GM21526 (cell line): ENCODE data around the gene NMT1.
"Not testable (repeated sequence)": the region's sequence is repeated elsewhere in the genome, so short reads cannot be mapped to it uniquely, and the experiment has no call there.

Experiments
- ATAC-seq: cut with Tn5 transposase; IDR thresholded peaks from one replicate; pipeline ENCODE4 v1.9.1; 2021; ENCODE audit warnings: moderate library complexity; ENCODE audit not compliant: unreplicated experiment, low FRiP score

Gene NMT1

DNA sequence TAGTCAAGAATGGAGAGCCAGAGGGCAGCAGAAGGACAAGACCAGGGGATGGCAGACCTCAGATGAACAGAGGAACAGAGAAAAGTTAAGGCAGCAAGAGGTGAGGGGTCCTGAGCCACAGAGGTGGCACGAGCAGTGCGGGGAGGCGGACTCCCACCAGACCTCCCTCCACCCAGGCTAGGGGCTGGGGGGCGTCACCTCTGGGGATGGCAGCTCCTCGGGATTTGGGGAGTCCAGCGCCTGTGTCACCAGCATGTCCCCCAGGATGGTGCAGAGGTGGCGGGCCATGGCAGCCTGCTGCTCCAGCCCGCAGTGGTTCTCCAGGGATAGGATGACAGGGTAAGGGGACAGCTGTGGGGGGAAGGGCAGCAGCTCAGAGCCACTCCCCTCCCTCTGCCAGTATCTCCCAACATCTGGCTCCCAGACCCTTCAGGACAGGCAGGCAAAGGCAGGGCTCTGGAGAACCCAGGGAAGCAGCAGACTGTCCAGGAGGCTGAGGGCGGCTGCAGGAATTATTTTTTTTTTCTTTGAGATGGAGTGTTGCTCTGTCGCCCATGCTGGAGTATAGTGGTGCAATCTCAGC lies 55.4 kb downstream of the NMT1 start:
- ATAC-seq, result no peak

DNA sequence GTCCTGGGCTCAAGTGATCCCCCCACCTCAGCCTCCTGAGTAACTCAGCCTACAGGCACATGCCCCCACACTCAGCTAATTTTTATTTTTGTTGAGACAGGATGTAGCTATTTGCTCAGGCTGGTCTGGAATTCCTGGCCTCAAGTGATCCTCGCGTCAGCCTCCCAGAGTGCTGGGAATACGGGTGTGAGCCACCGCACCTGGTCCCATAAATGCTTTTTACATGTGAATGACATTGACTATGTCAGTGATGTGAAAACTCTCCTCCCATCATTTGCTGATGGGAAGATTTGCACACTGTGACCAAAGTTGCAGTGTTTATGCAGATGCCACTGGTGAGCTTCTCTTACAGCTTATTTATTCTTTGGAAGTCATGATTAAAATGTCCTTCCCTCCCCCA lies 56.2 kb downstream of the NMT1 start:
- ATAC-seq, result no peak

DNA sequence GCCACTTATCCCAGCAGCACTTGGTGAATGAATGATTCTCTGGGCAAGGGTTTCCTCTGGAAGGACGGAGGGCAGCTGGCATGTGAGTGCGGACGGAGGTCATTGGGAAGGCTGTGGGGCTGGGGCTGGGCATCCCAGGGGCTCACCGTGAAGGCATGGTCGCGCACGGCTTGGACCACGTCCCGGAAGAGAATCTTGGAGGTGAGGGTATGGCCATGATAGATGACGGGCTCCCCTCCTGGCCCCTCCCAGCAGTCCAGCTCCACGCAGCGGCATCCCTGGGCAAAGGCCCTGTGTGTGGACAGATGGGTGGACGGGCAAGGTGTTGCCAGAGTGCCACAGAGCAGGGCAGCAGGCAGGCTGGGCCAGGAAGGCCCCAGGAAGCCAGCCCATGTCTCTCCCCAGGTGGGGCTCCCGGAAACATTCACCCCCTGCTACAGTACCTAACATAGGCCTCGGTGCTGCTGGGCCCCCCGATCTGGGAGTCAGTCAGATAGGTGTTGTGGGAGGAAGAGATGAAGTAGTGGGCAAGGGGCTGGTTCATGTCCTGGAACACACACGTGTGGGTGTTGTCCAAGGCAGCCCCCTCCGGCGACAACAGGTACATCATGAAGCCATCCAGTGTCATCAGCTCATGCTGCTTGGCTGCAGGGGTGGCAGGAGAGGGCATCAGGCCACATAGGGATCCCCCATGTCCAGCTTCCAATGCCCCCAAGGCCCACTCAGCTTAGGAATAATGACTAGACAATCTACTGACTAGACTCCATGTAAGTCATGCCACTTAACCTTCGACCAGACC lies 56.9 kb downstream of the NMT1 start:
- ATAC-seq, result no peak

DNA sequence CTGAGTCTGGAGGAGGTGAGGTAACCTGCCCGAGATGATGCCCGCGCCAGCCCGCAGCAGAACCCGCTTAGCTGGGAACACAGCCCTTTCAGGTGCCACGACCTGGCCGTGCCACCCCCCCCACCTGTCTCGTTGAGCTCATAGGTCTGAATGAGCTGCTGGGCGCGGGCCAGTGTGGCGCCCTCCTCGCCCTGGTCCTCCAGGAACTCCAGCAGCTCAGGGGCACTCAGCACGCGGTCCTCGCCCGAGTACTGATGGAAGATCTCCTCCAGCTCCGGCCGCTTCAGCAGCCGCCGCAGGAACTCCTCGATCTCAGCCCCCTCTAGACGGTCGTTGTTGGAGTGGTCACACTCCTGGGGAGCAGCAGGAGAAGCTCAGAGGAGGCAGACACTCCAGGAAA lies 57.6 kb downstream of the NMT1 start:
- ATAC-seq, result no peak

DNA sequence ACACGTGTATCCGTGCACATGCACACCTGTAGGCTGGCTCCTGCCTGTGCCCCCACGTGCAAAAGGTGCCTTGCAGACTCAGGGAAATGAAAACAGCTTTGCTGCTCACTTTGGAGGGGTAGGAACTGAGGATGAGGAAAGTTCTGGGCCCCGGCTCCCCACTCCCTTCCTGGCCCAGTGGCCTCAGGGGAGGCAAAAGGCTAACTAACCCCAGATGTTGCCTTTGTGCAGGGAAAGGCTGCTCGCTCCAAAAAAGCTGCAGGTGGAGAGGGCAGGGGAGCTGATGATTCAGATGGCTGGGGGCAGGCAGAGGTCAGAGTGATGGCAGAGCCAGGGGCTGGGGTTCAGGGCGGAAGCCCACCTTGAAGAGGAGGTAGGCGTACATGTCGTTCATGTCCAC lies 58.8 kb downstream of the NMT1 start:
- ATAC-seq, result no peak

DNA sequence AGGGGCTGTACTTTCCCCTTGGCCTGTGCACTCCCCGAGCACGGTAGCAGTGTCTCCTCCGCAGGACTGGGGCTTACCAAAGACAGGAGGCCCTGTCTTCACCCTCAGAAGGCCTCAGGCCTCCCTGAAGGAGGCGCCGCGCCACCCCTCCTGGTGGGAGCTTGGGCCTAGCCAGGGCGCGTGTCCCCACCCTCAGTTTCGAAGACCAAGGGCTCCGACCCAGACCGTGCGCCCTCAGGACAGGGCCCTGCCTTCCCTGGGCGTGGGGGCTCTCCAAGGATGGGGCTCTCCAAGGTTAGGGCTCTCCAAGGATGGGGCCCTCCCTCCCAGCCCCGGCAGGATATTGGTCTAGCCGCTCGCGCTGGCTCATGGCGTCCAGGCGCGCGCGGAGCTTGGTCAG lies 59.4 kb downstream of the NMT1 start:
- ATAC-seq, result no peak

DNA sequence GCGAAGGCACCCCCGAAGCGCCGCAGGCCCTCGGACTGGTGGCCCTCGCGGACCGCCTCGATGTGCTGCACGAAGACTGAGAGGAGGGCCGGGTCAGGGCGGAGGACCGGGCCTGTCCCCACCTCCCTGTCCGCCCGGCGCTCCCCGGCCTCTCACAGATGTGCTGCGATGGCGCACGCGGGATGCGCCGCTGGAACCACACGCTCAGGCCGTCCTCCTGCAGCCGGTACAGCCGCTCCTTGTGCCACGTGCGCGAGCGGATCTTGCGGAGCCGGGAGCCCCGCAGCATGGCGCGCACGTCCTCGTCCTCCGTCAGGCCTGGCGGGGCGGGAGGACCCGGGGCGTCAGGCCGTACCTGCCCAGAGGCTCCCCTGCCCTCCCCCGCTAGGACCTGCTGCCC lies 59.9 kb downstream of the NMT1 start:
- no peak for ATAC-seq

DNA sequence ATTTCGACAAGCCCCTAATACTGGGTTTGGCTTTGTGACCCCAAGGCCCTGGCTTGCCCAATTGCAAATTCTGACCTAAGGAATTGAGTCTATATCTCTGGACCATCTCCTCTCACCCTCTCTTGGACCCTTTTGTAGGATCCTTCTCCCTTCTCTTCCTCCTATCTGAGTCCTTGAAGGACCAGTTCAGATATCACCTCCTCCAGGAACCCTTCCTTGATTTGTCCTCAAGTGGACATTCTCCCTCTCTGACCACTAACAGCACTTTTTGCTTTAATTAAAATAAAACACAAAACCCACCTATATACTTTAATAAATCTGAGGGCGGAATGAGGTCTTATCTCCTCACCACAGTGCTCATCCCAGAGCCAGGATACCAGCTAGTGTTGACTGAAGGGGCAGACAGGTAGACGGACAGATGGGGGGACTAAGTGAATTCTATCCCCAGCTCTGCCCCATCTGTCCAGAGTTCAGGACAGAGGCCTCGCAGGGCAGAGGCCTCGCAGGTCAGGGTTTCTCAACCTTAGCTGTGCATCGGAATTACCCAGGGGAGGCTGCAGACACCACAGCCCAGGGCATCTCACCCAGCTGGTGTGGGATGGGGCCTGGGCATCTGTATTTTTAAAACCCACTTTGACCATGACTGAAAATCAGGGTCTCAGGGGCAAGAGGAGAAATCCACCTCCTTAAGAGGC lies 62.1 kb downstream of the NMT1 start:
- ATAC-seq, result no peak

DNA sequence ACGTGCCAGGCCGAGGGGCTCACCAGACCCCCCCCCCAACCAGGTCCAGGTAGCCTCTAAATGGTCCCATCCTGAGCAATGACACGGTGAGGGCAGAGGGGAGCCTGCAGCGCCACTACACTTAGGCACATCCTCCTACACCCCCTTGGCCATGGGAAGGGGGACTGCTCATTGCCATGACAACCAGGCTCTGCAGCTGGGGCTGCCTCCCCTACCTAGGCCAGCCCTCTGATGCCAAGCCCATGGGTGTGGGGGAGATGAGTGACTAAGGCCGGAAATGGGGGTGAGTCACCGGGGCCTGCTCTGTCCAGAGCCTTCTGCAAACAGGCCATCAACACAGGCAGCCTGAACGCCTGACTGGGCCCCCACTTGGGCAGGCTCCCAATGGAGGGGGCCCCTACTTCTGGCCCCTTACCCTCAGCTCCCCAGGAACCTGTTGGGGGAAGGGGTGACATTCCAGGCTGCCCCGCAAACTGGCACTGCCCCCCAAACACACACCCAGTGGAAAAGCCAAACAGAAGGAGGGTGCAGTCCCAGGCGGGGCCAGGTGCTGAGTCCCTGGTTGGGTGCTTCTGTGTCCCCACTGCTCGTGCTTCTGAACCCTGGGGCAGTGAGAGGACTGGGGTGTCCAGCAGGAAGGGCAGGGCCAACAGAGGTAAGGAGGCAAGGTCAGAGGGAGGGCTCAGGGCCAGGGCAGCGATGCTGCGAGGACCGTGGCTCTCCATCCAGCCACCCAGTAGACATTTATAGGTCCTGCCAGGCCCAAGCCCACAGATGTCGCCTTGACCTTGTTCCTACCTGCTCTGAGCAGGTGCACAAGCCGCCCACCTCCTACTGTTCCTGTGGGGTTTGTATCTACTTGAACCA lies 63.0 kb downstream of the NMT1 start:
- ATAC-seq, result no peak

DNA sequence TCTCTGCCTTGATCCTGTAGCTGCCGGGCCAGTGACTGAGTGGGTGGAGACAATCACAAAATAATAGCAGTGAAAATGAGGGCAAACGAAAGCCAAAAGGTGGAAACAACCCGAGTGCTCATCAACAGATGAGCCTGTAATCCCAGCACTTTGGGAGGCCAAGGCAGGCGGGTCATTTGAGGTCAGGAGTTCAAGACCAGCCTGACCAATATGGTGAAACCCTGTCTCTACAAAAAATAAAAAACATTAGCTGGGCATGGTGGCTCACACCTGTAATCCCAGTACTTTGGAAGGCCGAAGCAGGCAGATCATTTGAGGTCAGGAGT lies 63.6 kb downstream of the NMT1 start:
- ATAC-seq, result not testable (repeated sequence)

DNA sequence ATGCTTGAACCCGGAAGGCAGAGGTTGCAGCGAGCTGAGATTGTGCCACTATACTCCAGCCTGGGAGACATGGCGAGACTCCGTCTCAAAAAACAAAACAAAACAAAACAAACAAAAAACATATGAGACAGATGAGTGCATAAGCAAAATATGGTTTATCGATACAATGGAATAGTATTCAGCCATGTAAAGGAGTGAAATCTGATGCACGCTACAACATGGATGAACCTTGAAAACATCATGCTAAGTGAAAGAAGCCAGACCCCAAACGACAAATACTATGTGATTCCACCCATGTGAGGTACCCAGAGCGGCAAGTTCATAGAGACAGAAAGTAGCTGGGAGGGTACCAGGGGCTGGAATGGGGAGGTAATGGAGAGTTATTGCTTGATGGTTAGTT lies 64.4 kb downstream of the NMT1 start:
- no peak for ATAC-seq

DNA sequence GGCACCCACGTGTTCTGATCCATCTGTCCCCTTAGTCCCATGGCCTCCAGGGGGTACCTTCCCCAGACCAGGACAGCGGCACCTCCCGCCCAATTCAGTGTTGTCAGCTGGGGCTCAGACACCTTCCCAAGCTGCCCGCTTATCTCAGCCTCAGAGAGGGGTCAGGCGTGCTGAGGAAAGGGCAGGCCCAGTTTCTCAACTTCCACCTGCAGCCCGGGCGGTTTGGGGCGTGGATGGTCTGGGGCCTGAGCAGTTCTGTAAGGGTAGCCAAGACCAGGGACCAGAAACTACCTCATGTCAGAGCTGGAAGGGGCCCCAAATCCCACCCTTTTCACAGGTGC lies 66.1 kb downstream of the NMT1 start:
- no peak for ATAC-seq

DNA sequence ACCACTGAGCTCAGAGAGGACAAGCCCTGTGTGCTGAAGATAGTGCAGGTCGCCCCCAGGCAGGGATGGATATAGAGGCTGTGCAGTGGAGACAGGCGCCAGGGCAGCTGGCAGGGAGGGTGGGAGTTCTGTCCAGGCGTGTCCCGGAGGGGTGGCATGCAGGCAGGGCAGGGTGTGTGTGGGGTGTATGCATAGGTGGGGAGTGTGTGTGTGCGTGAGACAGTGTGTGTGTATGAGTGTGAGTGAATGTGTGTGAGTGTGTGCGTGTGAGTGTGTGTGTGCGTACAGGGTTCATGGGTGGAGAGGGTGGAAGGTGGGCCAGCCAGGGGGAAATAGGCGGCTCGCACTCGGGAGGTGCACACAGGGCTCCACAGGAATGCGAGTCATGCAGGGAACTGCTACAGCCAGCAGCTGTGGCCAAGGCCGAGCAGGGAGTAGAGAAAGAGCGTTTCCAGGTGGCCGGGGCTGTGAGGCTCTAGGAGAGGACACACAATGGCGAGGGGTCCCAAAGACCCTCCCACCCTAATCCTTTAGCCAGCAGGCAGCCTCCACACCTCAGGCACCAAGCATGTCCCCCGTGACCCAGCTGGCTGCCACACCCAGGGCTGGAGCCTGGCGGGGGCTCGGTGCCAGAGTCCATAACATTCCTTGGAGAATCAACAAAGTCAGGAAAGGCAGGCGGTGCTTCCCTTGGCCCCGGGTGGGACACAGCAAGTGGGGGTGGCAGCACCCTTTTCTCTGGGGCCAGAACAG lies 66.6 kb downstream of the NMT1 start:
- no peak for ATAC-seq

DNA sequence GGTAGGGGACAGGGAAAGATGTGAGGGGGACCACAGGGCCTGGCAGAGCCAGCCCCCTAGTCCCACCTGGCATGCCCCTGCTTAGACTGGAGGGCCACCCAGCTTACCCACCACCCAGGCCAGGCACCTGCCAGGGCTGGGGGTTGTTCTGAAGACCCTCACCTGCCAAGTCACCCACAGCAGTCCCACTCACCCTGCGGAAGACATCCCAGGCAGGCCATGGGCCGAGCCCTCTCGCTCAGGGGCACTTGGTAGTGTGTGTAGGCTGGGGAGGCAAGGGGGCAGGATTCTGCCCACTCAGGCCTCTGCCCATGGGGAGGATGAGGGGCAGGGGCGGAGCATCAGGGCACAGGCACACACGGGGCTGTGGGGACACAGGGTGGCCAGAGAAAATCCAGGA lies 67.2 kb downstream of the NMT1 start:
- ATAC-seq, result no peak

DNA sequence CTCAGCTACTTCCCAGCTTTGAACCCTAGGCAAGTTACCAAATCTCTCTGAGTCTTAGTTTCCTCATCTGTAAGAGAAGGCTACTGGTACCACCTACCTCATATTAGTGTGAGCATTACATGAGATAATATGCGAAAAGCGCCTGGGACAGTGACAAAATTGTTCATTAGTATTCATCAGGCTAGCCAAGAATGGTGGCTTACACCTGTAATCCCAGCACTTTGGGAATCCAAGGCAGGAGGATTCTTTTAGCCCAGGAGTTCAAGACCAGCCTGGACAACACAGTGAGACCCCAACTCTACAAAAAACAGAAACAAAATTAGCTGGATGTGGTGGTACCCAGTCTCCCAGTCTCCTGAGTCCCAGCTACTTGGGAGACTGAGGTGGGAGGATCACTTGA lies 67.9 kb downstream of the NMT1 start:
- ATAC-seq, result no peak

DNA sequence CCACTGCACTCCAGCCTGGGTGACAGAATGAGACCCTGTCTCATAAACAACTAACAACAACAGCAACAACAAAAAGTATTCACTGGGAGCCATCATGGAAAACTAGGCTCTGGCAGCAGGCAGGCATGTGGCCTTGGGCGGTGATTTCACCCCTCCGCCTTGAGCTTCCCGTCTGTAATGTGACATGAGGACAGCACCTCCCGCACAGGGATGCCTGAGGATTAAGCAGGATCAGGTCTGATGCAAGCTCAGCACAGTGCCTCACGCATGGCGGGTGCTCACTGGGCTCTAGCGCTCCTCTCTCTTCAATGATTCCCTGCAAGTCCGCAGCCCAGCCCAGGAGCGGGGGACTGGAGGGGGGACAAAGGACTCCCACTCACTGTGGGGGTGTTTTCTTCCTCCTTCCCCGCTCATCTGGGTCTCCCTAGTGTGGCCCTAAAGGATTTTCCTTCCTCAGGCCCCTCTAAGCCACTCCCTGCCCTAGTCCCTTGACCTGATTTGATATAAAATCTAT lies 68.4 kb downstream of the NMT1 start:
- ATAC-seq, result no peak

DNA sequence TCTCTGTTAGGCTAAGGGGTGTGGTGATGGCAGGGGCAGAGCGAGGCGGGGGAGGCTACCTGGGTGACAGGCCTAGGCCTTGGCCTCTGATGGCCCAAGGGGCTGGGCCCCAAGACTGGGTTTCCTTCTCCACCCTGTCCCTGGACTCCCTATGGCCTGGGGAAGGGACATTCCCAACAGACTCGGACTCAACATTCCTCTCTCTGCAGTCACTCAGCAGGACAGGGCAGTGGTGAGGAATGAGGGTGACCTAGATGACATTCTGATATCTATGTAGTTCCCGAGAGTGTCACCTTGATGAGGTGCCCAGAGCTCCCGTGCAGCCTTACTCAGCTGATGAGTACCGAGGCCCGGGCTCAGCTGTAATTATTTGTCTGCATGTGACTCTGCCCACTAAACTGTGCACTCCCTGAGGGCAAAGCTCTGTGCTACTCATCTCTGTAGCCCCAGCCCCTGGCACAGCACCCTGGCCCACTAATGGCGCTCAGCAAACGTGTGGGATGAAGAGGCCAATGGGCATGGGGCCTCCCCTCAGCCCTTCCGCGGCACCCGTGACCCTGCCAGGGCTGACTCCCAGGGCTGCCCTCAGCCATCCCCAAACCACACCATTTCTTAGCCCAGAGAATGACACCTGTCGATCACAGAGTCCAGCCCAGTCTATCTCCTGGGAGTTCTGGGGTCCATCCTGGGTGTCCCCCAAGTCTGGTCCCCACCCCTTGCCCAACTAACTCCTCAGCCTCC lies 69.0 kb downstream of the NMT1 start:
- ATAC-seq, result no peak

DNA sequence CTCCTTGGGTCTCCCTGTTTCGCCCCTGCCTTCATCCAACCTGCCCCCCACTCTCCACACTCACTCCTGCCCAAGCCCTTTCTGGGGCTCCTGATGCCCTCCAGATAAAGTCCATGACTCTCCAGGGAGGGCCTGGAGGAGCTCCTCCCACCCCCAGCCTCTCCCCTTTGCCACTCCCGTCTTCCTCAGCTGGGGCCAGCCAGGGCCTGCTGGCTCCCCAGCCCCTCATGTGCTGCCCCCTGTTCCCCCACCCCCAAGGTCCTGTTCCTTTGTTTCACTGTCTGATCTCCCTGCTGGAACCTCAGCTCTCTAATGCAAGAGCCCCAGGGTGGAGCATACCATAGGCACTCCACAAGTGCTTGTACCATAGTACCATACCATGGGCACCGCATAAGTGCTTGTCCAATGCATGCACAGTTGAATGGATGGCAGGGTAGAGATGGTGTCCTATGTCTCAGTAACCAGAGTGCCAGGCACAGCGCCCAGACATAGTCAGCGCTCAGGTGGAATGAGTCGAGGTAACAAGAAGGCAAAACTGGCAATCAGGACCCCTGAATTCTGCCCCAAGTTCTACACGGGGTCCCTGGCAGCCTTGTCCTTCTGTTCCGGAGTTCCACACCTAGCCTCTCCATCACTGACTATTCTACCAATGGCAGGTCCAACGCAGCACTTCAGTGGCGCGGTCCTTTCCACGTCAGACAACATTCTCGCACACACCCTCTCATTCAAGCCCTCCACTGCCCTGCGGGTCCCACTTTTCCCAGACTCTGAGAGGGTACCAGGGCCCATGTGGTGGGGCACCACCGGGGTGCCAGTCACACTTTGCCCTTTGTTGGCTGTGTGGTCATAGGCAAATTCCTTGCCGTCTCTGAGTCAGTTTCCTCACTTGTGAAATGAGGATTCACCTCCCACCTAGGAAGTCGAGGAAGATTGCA lies 69.8 kb downstream of the NMT1 start:
- ATAC-seq, result no peak
